Measurements from ENCODE around the gene MED13L. TPM values are rescaled to one million over a fixed set of nuclear protein-coding genes. Genes with fewer than 3 reads are reported as not detected.

MED13L gene
- total RNA-seq, 4 donors from 2014 or later, result 173 to 222 (median 192) TPM

GRCh38 chr12:115914122-115914521 lies 363.4 kb downstream of the MED13L start:
- H3K27me3 ChIP-seq, result peaks cover 61% of the 10 kb centered on the region
- TF ChIP-seq EP300 (IDR thresholded peaks at IDR 0.05) (no peak), POLR2A (IDR thresholded peaks at IDR 0.05) (no peak), POLR2AphosphoS5 (IDR thresholded peaks at IDR 0.05) (no peak), CTCF (IDR thresholded peaks at IDR 0.05) (no peak)
- WGBS, 2 donors (ENCODE audit: low coverage in 1 of 2), result 71 to 82% methylated on average over 3 of the region's 5 CpGs
- no peak overlapping the region for H3K27ac ChIP-seq
- no peaks in the 10 kb centered on the region for H3K36me3 ChIP-seq
- peaks cover 0 to 7% (median 0%) of the 10 kb centered on the region in 3 donors for H3K4me1 ChIP-seq
- peaks cover 0 to 15% (median 0%) of the 10 kb centered on the region in 3 donors for H3K9me3 ChIP-seq
- no peak overlapping the region for H3K4me3 ChIP-seq
- ATAC-seq, result no peak

- WGBS, 2 donors (ENCODE audit: low coverage in 1 of 2), result 83 to 89% methylated on average over 1 of the region's 1 CpG
- H3K4me3 ChIP-seq, result no peak overlapping the region
- H3K27ac ChIP-seq, result no peak overlapping the region
- H3K4me1 ChIP-seq, result peaks cover 0 to 7% (median 0%) of the 10 kb centered on the region in 3 donors
- H3K27me3 ChIP-seq, result peaks cover 46% of the 10 kb centered on the region
- TF ChIP-seq EP300 (IDR thresholded peaks at IDR 0.05) (no peak), CTCF (IDR thresholded peaks at IDR 0.05) (no peak), POLR2A (IDR thresholded peaks at IDR 0.05) (no peak), POLR2AphosphoS5 (IDR thresholded peaks at IDR 0.05) (no peak)
- H3K36me3 ChIP-seq, result no peaks in the 10 kb centered on the region
- no peak for ATAC-seq
- H3K9me3 ChIP-seq, result peaks cover 0 to 15% (median 0%) of the 10 kb centered on the region in 3 donors
Observed at GRCh38 chr12:115912440-115912839, 365.1 kb downstream of the MED13L start.

GRCh38 chr12:115911360-115911759 lies 366.1 kb downstream of the MED13L start:
- TF ChIP-seq CTCF (IDR thresholded peaks at IDR 0.05) (no peak), EP300 (IDR thresholded peaks at IDR 0.05) (no peak), POLR2A (IDR thresholded peaks at IDR 0.05) (no peak), POLR2AphosphoS5 (IDR thresholded peaks at IDR 0.05) (no peak)
- WGBS, 2 donors (ENCODE audit: low coverage in 1 of 2), result 71 to 78% methylated on average over 1 of the region's 1 CpG
- Histone ChIP-seq H3K4me1 (no peaks in the 10 kb centered on the region), H3K27me3 (peaks cover 40% of the 10 kb centered on the region), H3K9me3 (peaks cover 0 to 15% (median 0%) of the 10 kb centered on the region in 3 donors), H3K36me3 (no peaks in the 10 kb centered on the region), H3K27ac (no peak overlapping the region), H3K4me3 (no peak overlapping the region)
- ATAC-seq, result no peak

- Histone ChIP-seq H3K27me3 (peaks cover 33% of the 10 kb centered on the region), H3K27ac (no peak overlapping the region), H3K9me3 (peaks cover 0 to 15% (median 0%) of the 10 kb centered on the region in 3 donors), H3K4me1 (no peaks in the 10 kb centered on the region), H3K36me3 (no peaks in the 10 kb centered on the region), H3K4me3 (no peak overlapping the region)
- TF ChIP-seq EP300 (IDR thresholded peaks at IDR 0.05) (no peak), POLR2AphosphoS5 (IDR thresholded peaks at IDR 0.05) (no peak), CTCF (IDR thresholded peaks at IDR 0.05) (no peak), POLR2A (IDR thresholded peaks at IDR 0.05) (no peak)
- 63% methylated on average over 4 of the region's 5 CpGs; no CpG with 5 or more reads in 1 of the 2 donors for WGBS, 2 donors (ENCODE audit: low coverage in 1 of 2)
- ATAC-seq, result no peak
Observed at GRCh38 chr12:115910057-115910456, 367.4 kb downstream of the MED13L start.

Small RNAs within 50 kb of the gene (small RNA-seq; reads per million reads assigned to genes)
- gene MIR620 (0 reads per million in 4 donors), gene RNU6-1188P (0 reads per million in 4 donors), gene SNRPGP18 (0 reads per million in 4 donors)
